ENCODE results near the gene PLB1. TPM values are rescaled to one million over a fixed set of nuclear protein-coding genes. Genes with fewer than 3 reads are reported as not detected.

Gene PLB1
- total RNA-seq, 1 donor from 2014 or later: not detected

- Mint-ChIP-seq H3K36me3 (ENCODE audit: unreplicated experiment) (no peaks in the 10 kb centered on the region), H3K27ac (ENCODE audit: unreplicated experiment) (no peak overlapping the region), H3K4me1 (ENCODE audit: low read depth, unreplicated experiment) (peaks cover 20% of the 10 kb centered on the region), H3K4me3 (ENCODE audit: unreplicated experiment) (no peak overlapping the region), H3K27me3 (ENCODE audit: unreplicated experiment) (no peaks in the 10 kb centered on the region), H3K9me3 (ENCODE audit: unreplicated experiment) (no peaks in the 10 kb centered on the region)
- no peak for DNase-seq
- no peak for TF ChIP-seq CTCF (IDR thresholded peaks at IDR 0.05; ENCODE audit: partially characterized antibody, unreplicated experiment)
Measured at GRCh38 chr2:28528206-28528605, 32.3 kb downstream of the PLB1 start.

DNA sequence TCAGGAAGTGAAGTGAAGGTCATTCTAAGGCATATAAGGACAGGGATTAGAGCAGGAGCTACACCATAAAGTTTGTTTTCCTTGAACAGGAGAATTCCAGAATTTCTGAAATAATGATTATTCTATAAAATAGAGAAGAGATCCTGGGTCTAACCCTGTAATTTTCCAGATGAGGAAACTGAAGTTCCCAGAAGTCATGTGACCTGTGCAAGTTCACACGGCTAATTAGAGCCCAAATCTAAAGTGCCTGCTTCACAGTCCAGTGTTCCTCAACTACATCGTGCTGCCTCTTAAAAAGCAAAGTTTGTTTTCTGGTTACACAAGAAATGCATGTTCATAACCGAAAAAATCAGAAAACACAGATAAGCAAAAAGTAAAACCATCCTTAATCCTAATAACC lies 34.9 kb downstream of the PLB1 start:
- Mint-ChIP-seq H3K4me1 (ENCODE audit: low read depth, unreplicated experiment) (peaks cover 14% of the 10 kb centered on the region), H3K27me3 (ENCODE audit: unreplicated experiment) (no peaks in the 10 kb centered on the region), H3K36me3 (ENCODE audit: unreplicated experiment) (no peaks in the 10 kb centered on the region), H3K9me3 (ENCODE audit: unreplicated experiment) (no peaks in the 10 kb centered on the region), H3K27ac (ENCODE audit: unreplicated experiment) (no peak overlapping the region), H3K4me3 (ENCODE audit: unreplicated experiment) (no peak overlapping the region)
- no peak for DNase-seq
- no peak for TF ChIP-seq CTCF (IDR thresholded peaks at IDR 0.05; ENCODE audit: partially characterized antibody, unreplicated experiment)

- DNase-seq: no peak
- Mint-ChIP-seq H3K27ac (ENCODE audit: unreplicated experiment) (no peak overlapping the region), H3K4me1 (ENCODE audit: low read depth, unreplicated experiment) (peaks cover 11% of the 10 kb centered on the region), H3K27me3 (ENCODE audit: unreplicated experiment) (no peaks in the 10 kb centered on the region), H3K36me3 (ENCODE audit: unreplicated experiment) (no peaks in the 10 kb centered on the region), H3K9me3 (ENCODE audit: unreplicated experiment) (no peaks in the 10 kb centered on the region), H3K4me3 (ENCODE audit: unreplicated experiment) (no peak overlapping the region)
- TF ChIP-seq CTCF (IDR thresholded peaks at IDR 0.05; ENCODE audit: partially characterized antibody, unreplicated experiment): no peak
Measured at GRCh38 chr2:28532399-28532798, 36.5 kb downstream of the PLB1 start.

DNA sequence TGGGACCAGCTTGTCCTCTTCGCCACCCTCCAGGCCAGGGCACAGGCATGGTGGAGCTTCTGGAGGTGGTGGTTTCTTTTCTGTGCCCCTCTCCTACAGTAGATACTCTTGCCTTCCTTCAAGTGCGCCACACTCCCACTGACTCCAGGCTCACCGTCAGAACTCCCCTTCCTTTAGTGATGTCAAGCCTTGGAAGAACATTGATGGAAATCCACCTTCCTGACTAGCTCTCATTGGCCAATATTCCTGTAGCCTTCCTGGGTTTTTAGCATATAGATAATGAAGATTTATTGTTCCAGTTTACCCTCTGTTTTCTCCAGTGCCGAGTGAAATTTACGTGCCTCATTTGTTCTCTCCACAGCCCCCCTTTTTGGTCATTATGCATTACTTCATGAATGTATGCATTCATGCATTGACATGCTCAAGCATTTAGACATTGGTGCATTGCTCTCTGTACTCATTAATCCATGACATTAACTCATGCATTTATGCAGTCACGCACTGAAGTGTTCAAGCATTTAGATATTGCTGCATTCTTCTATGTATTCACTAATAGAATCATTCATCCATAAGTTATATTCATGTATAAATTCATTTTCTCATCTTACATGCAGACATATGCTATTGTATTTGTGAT lies 37.3 kb downstream of the PLB1 start:
- DNase-seq: no peak
- H3K4me1 Mint-ChIP-seq (ENCODE audit: low read depth, unreplicated experiment): peaks cover 3% of the 10 kb centered on the region
- no peak for TF ChIP-seq CTCF (IDR thresholded peaks at IDR 0.05; ENCODE audit: partially characterized antibody, unreplicated experiment)
- no peak overlapping the region for H3K4me3 Mint-ChIP-seq (ENCODE audit: unreplicated experiment)
- no peaks in the 10 kb centered on the region for H3K36me3 Mint-ChIP-seq (ENCODE audit: unreplicated experiment)
- H3K27me3 Mint-ChIP-seq (ENCODE audit: unreplicated experiment): no peaks in the 10 kb centered on the region
- peaks cover 1% of the 10 kb centered on the region for H3K9me3 Mint-ChIP-seq (ENCODE audit: unreplicated experiment)
- no peak overlapping the region for H3K27ac Mint-ChIP-seq (ENCODE audit: unreplicated experiment)

DNA sequence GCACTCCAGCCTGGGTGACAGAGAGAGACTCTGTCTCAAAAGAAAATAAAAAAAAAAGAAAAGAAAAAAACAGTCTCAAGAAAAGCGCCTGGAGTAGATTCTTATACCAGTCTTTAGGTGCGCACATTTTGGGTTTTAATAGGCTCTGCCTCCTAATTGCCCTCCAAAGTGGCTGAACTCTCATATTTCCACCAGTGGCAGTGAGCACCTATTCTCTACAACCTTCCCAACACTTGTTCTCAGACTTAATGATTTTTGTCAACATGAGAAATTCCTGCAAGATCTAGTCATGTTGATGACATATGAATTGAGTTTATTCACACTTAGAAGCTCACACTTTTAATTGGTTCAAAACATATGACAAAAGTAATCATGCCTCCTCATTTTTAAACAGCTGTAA lies 39.0 kb downstream of the PLB1 start:
- Mint-ChIP-seq H3K4me1 (ENCODE audit: low read depth, unreplicated experiment) (no peaks in the 10 kb centered on the region), H3K27me3 (ENCODE audit: unreplicated experiment) (peaks cover 3% of the 10 kb centered on the region), H3K9me3 (ENCODE audit: unreplicated experiment) (peaks cover 1% of the 10 kb centered on the region), H3K36me3 (ENCODE audit: unreplicated experiment) (no peaks in the 10 kb centered on the region), H3K27ac (ENCODE audit: unreplicated experiment) (no peak overlapping the region), H3K4me3 (ENCODE audit: unreplicated experiment) (no peak overlapping the region)
- DNase-seq: no peak
- no peak for TF ChIP-seq CTCF (IDR thresholded peaks at IDR 0.05; ENCODE audit: partially characterized antibody, unreplicated experiment)

Measured in glutamatergic neuron (in vitro differentiated cells).